BLaER1 (cell line): Measurements from ENCODE around the gene TOMM5.
"Not testable (repeated sequence)": the region's sequence is repeated elsewhere in the genome, so short reads cannot be mapped to it uniquely, and the experiment has no call there.

Experiments used
- H3K27ac ChIP-seq: shearing (Covaris generic); formaldehyde crosslinking; 2 replicates; pipeline ENCODE4 v1.8.1; 2022
- H3K27me3 ChIP-seq: shearing (Covaris generic); formaldehyde crosslinking; 2 replicates; pipeline ENCODE4 v1.8.1; 2022
- H3K36me3 ChIP-seq: shearing (Covaris generic); formaldehyde crosslinking; 2 replicates; pipeline ENCODE4 v1.8.1; 2022
- H3K4me1 ChIP-seq: shearing (Covaris generic); formaldehyde crosslinking; 2 replicates; pipeline ENCODE4 v1.8.1; 2022
- H3K4me2 ChIP-seq: shearing (Covaris generic); formaldehyde crosslinking; 2 replicates; pipeline ENCODE4 v1.8.1; 2022
- H3K4me3 ChIP-seq: shearing (Covaris generic); formaldehyde crosslinking; 2 replicates; pipeline ENCODE4 v1.8.1; 2022
- H3K9ac ChIP-seq: shearing (Covaris generic); formaldehyde crosslinking; 2 replicates; pipeline ENCODE4 v1.8.1; 2022
- H3K9me3 ChIP-seq: shearing (Covaris generic); formaldehyde crosslinking; 2 replicates; pipeline ENCODE4 v1.8.1; 2022
- H4K20me1 ChIP-seq: shearing (Covaris generic); formaldehyde crosslinking; 2 replicates; pipeline ENCODE4 v1.8.1; 2022
- Cebpa-rat ChIP-seq: shearing (Covaris generic); IDR thresholded peaks from 2 replicates; pipeline ENCODE4 v1.8.1; 2022

The TOMM5 gene

DNA sequence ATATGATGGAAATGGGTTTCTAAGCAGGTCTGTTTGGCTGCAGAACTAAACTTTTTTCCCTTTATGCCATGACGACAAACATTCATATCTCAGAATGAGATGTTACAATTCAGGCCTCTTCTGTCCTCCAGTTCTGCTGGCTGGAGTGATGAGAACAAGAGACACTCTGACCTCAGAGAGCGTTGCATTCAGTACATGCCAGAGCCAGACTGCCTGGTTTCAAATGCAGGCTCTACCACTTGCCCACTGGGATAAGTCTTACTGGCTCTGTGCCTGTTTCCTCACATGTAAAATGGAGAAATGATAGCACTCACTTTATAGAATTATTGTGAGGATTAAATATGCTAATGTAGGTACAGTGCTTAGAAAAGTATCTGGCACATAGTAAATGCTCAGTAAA lies 24.8 kb upstream of the TOMM5 start:
- H3K4me3 ChIP-seq, result no peak overlapping the region
- no peak for TF ChIP-seq Cebpa-rat
- H3K27ac ChIP-seq, result no peak overlapping the region
- no peaks in the 10 kb centered on the region for H3K36me3 ChIP-seq
- no peaks in the 10 kb centered on the region for H4K20me1 ChIP-seq
- no peak overlapping the region for H3K4me2 ChIP-seq
- H3K4me1 ChIP-seq, result peaks cover 29% of the 10 kb centered on the region
- H3K27me3 ChIP-seq, result no peaks in the 10 kb centered on the region
- no peak overlapping the region for H3K9ac ChIP-seq
- H3K9me3 ChIP-seq, result no peaks in the 10 kb centered on the region

DNA sequence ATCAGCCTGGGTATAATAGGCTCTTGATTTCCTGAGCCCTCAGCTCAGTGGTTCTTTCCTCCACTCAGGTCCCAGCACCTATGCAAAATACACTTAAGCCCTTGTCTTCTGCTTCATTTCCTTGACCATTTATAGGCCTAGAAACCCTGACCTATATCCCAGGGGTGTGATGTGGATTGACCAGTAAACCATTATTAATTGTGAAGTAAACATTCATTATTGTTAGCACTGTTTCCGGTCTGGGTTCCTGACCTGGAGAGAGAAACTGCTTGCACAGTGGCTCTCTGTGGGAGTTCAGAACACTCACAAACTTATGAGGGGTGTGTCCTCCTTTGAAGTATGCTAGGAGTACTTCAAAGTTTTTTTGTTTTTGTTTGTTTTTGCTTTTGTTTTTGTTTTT lies 19.6 kb upstream of the TOMM5 start:
- H3K27me3 ChIP-seq, result no peaks in the 10 kb centered on the region
- H3K9me3 ChIP-seq, result no peaks in the 10 kb centered on the region
- H3K9ac ChIP-seq, result no peak overlapping the region
- peaks cover 11% of the 10 kb centered on the region; the same call in 1 of the 2 replicates for H3K4me1 ChIP-seq
- no peak for TF ChIP-seq Cebpa-rat
- no peaks in the 10 kb centered on the region for H4K20me1 ChIP-seq
- H3K4me2 ChIP-seq, result no peak overlapping the region
- H3K27ac ChIP-seq, result no peak overlapping the region
- H3K4me3 ChIP-seq, result no peak overlapping the region
- no peaks in the 10 kb centered on the region for H3K36me3 ChIP-seq

DNA sequence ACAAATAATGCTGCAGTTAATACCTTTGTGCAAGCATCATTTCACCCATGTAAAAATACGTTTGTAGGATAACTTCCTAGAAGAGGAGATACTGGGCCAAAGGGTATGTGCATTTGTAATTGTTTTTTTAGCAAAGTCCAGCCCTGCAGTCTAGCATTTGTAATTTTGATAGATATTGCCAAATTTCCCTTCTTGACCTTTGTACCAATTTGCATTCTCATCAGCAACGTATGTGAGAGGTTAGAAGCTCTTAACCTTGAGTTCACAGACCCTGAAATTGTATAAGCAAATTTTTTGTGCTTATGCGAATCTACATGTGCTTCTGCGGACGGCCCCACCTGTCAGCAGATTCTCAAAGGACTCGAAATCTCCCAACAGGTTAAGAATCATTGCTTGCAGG lies 18.6 kb upstream of the TOMM5 start:
- H3K4me3 ChIP-seq, result no peak overlapping the region
- no peak for TF ChIP-seq Cebpa-rat

DNA sequence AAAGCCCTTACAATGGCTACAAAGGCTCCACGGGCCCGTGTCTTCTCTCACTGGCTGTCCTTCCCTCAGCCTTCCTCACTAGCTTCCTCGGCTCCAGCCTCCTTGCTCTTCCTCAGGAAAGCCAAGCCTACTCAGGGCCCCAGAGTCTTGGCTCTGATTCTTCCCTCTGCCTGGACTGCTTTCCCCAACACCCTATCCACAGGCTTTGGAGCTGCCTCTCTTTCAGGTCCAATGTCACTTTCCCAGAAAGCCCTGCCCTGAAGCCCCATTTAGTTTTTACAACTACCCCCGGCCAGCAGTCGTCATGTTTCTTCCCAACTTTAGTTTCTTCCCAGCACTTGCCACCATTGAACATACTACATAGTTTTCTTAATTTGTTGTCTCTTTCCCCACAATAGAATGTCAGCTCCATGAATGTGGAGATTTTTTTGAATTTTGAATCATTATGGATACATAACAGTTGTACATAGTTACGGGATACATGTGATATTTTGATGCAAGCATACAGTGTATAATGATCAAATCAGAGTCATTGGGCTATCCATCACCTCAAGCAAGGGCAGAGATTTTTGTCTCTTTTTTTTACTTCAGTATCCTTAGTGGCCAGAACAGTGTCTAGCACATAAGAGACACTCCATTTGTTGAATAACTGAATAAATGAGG lies 17.5 kb upstream of the TOMM5 start:
- TF ChIP-seq Cebpa-rat, result no peak
- Histone ChIP-seq H3K36me3 (no peaks in the 10 kb centered on the region), H3K9me3 (no peaks in the 10 kb centered on the region), H3K4me1 (peaks cover 11% of the 10 kb centered on the region; the same call in 1 of the 2 replicates), H3K4me2 (no peak overlapping the region), H3K27me3 (no peaks in the 10 kb centered on the region), H4K20me1 (no peaks in the 10 kb centered on the region), H3K9ac (no peak overlapping the region), H3K27ac (no peak overlapping the region), H3K4me3 (no peak overlapping the region)

More for the DNA sequence above, 18.6 kb upstream of the TOMM5 start:
- Histone ChIP-seq H3K27ac (no peak overlapping the region), H3K36me3 (no peaks in the 10 kb centered on the region), H4K20me1 (no peaks in the 10 kb centered on the region), H3K9ac (no peak overlapping the region), H3K9me3 (no peaks in the 10 kb centered on the region), H3K4me2 (no peak overlapping the region), H3K27me3 (no peaks in the 10 kb centered on the region), H3K4me1 (peaks cover 11% of the 10 kb centered on the region; the same call in 1 of the 2 replicates)

DNA sequence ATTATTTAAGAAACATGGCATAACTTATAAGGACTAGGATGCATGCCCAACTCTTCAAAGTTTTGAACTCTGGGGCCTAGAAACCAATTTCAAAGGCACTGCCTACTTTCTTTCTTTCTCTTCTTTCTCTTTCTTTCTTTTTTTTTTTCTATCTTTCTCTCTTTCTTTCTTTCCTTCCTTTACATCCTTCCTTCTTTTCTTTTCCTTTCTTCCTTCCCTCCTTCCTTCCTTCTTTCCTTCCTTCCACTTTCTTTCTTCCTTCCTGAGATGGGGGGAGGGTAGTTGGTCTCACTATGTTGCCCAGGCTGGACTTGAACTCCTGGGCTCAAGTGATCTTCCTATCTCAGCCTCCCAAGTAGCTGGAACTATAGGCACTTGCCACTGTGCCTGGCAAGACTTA lies 15.9 kb upstream of the TOMM5 start:
- 0 out of 2 replicates have a peak overlapping the region, but pooled peaks have one; percentile 3 for H3K4me2 ChIP-seq
- no peaks in the 10 kb centered on the region for H3K9me3 ChIP-seq
- H3K4me3 ChIP-seq, result no peak overlapping the region
- H3K27ac ChIP-seq, result no peak overlapping the region
- no peak overlapping the region for H3K9ac ChIP-seq
- no peaks in the 10 kb centered on the region for H3K27me3 ChIP-seq
- no peaks in the 10 kb centered on the region for H3K36me3 ChIP-seq
- H4K20me1 ChIP-seq, result no peaks in the 10 kb centered on the region
- TF ChIP-seq Cebpa-rat, result no peak
- H3K4me1 ChIP-seq, result peaks cover 11% of the 10 kb centered on the region; the same call in 1 of the 2 replicates

DNA sequence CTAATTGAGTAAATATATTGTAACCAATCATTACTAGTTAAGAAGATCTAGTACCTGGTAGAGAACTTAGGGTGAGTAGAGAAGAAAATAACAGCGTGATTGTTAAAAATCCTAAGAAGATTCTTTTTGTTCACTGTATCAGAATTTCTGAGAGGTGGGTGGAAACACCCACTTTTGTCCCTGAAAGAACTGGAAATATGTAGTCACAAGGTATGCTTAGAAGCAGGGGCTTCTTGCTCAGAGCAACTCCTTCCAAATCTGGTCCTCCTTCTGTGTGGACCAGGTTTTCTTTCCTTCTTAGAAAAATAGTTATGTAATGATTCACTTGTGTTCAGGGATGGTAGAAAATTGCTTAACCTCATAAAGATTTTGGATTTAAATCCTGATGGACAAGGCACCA lies 11.9 kb upstream of the TOMM5 start:
- Histone ChIP-seq H3K36me3 (no peaks in the 10 kb centered on the region), H3K4me3 (no peak overlapping the region), H3K4me1 (peaks cover 11% of the 10 kb centered on the region; the same call in 1 of the 2 replicates), H3K9me3 (no peaks in the 10 kb centered on the region), H3K27me3 (no peaks in the 10 kb centered on the region), H3K9ac (no peak overlapping the region), H3K27ac (no peak overlapping the region), H3K4me2 (no peak overlapping the region), H4K20me1 (no peaks in the 10 kb centered on the region)
- no peak for TF ChIP-seq Cebpa-rat

DNA sequence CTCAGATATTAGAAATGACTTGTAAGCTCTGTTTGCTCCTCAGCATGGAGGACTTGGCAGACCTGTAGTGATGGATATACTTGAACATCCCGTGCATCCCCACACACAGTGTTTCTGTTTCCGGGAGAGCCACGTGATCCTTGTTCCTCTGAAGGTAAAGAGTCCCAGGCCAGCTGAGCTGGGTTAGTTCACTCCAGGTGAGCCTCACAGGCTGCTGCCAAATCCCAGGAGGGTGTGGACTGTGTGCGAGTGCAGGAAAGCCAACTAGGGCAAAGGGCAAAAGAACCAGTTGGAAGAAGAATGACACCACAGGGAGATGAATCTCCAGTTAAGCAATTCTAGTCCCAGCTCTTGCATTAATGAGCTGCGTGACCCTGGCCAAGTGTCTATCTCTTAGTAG lies 10.4 kb upstream of the TOMM5 start:
- Histone ChIP-seq H3K4me2 (no peak overlapping the region), H3K9me3 (no peaks in the 10 kb centered on the region), H3K4me1 (peaks cover 4% of the 10 kb centered on the region; the same call in 1 of the 2 replicates), H3K36me3 (no peaks in the 10 kb centered on the region), H3K4me3 (no peak overlapping the region), H3K27me3 (no peaks in the 10 kb centered on the region), H4K20me1 (no peaks in the 10 kb centered on the region), H3K9ac (no peak overlapping the region), H3K27ac (no peak overlapping the region)
- no peak for TF ChIP-seq Cebpa-rat

DNA sequence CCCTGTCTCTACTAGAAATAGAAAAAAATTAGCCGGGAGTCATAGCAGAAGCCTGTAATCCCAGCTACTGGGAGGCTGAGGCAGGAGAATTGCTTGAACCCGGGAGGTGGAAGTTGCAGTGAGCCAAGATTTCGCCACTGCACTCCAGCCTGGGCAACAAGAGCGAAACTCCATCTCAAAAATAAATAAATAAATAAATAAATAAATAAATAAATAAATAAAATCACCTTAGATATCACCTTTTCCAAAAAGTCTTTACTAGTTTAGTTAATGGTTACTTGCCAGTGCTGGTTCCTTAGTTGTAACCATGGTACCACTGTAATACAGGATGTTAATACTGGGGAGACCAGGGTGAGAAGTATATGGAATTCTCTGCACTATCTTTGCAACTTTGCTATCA lies 9.7 kb upstream of the TOMM5 start:
- H3K9me3 ChIP-seq, H3K27me3 ChIP-seq, H3K4me3 ChIP-seq, H3K4me1 ChIP-seq, H3K36me3 ChIP-seq, H3K27ac ChIP-seq, H3K9ac ChIP-seq, H3K4me2 ChIP-seq, H4K20me1 ChIP-seq: not testable (repeated sequence)

DNA sequence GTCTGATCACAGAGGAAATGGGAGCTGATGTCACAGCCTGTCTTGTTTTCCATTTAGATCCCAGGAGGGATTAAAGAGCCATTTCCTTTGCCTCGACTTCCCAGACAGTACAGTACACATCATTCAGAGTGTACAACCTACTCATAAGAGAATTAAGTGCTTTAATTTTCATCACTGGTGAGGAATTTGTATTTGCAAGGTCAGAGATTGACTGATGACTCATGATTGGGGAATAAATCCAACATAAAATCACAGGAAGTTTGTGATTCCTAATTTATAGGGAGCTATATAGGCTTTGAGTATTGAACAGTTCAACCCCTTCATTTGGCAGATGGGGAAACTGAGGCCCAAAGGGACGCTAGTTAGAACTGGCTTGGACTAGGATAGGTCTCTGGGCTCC lies 4.1 kb upstream of the TOMM5 start:
- H3K27ac ChIP-seq, result no peak overlapping the region
- no peak for TF ChIP-seq Cebpa-rat

DNA sequence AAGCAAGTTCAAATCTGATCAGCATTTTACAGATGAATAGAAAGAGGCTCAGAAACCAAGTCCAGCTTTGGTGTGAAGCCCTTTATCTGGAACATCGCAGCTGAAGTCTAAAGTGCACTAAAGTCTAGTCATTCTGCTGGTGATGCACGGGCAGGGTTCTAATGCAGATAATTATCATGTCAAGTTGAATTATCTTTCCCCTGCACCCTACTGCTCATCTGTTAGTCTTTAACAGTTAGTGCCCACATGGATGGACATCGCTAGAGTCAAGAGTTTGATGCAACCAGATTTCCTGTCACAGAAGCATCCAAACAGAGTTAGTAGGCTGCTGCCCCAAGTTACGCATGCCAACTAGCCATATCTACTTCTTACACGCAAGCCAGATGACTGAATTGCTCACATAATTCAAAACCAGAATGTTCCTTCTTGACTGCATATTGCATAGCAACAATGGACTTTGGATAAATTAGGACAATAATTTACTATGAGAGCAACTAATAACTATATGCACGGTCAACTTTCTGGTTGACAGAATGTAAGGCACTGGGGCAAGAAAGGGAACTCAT lies 1.6 kb upstream of the TOMM5 start:
- Histone ChIP-seq H3K9me3 (no peaks in the 10 kb centered on the region), H3K4me3 (no peak overlapping the region), H4K20me1 (peaks cover 33% of the 10 kb centered on the region), H3K36me3 (peaks cover 13% of the 10 kb centered on the region), H3K4me2 (peak overlapping the region; percentile 76), H3K27me3 (no peaks in the 10 kb centered on the region), H3K9ac (no peak overlapping the region), H3K4me1 (peaks cover 45% of the 10 kb centered on the region), H3K27ac (no peak overlapping the region)
- no peak for TF ChIP-seq Cebpa-rat

More for the DNA sequence above, 4.1 kb upstream of the TOMM5 start:
- H3K4me1 ChIP-seq, result peaks cover 25% of the 10 kb centered on the region
- no peaks in the 10 kb centered on the region for H3K36me3 ChIP-seq
- H3K4me2 ChIP-seq, result no peak overlapping the region
- H4K20me1 ChIP-seq, result peaks cover 7% of the 10 kb centered on the region
- H3K4me3 ChIP-seq, result no peak overlapping the region
- no peaks in the 10 kb centered on the region for H3K27me3 ChIP-seq
- no peaks in the 10 kb centered on the region for H3K9me3 ChIP-seq
- H3K9ac ChIP-seq, result no peak overlapping the region
